ENCODE data around the gene LTK.

The LTK gene

GRCh38 chr15:41494922-41495735, 18.5 kb downstream of the LTK start:
- Histone ChIP-seq H3K4me3 (replicated peaks; ENCODE audit: low read depth, low read length) (peak overlapping the region; percentile 61), H3K27me3 (replicated peaks; ENCODE audit: control insufficient read depth, insufficient read depth, low read length) (no peaks in the 10 kb centered on the region; the same call in 1 of the 2 replicates), H3K36me3 (ENCODE audit: control insufficient read depth, insufficient read depth, low read length) (no peaks in the 10 kb centered on the region)
- no peak for TF ChIP-seq CTCF (IDR thresholded peaks at IDR 0.05; ENCODE audit: insufficient read depth, low read length, poor library complexity, severe bottlenecking)
- DNase-seq (ENCODE audit: extremely low read depth, insufficient read length), result peak; percentile 52

- H3K36me3 ChIP-seq (ENCODE audit: control insufficient read depth, insufficient read depth, low read length), result no peaks in the 10 kb centered on the region
- H3K4me3 ChIP-seq (replicated peaks; ENCODE audit: low read depth, low read length), result peak overlapping the region; percentile 61
- no peaks in the 10 kb centered on the region; the same call in 1 of the 2 replicates for H3K27me3 ChIP-seq (replicated peaks; ENCODE audit: control insufficient read depth, insufficient read depth, low read length)
- TF ChIP-seq CTCF (IDR thresholded peaks at IDR 0.05; ENCODE audit: insufficient read depth, low read length, poor library complexity, severe bottlenecking), result no peak
- peak; percentile 59 for DNase-seq (ENCODE audit: extremely low read depth, insufficient read length)
These were observed 19.3 kb downstream of the LTK start for GRCh38 chr15:41494190-41494921.

- DNase-seq (ENCODE audit: extremely low read depth, insufficient read length), result no peak
- no peaks in the 10 kb centered on the region; the same call in 1 of the 2 replicates for H3K27me3 ChIP-seq (replicated peaks; ENCODE audit: control insufficient read depth, insufficient read depth, low read length)
- no peaks in the 10 kb centered on the region for H3K36me3 ChIP-seq (ENCODE audit: control insufficient read depth, insufficient read depth, low read length)
- peak overlapping the region; percentile 61 for H3K4me3 ChIP-seq (replicated peaks; ENCODE audit: low read depth, low read length)
- no peak for TF ChIP-seq CTCF (IDR thresholded peaks at IDR 0.05; ENCODE audit: insufficient read depth, low read length, poor library complexity, severe bottlenecking)
These were observed 19.8 kb downstream of the LTK start for GRCh38 chr15:41493902-41494189.

GRCh38 chr15:41493205-41493901, 20.3 kb downstream of the LTK start, which contains the start of gene ITPKA:
TSS of gene ITPKA (plus strand) at chr15:41493874. CDS start at chr15:41493928, 54 bp downstream.
- no peak for TF ChIP-seq CTCF (IDR thresholded peaks at IDR 0.05; ENCODE audit: insufficient read depth, low read length, poor library complexity, severe bottlenecking)
- DNase-seq (ENCODE audit: extremely low read depth, insufficient read length), result peak; percentile 82
- H3K27me3 ChIP-seq (replicated peaks; ENCODE audit: control insufficient read depth, insufficient read depth, low read length), result no peaks in the 10 kb centered on the region; the same call in 1 of the 2 replicates
- peak within 1 kb of the TSS; percentile 61 for H3K4me3 ChIP-seq (replicated peaks; ENCODE audit: low read depth, low read length)
- H3K36me3 ChIP-seq (ENCODE audit: control insufficient read depth, insufficient read depth, low read length), result no peaks in the 10 kb centered on the region

- DNase-seq (ENCODE audit: extremely low read depth, insufficient read length), result no peak
These were observed 20.9 kb downstream of the LTK start for GRCh38 chr15:41492597-41493204.

More at GRCh38 chr15:41492597-41493204, 20.9 kb downstream of the LTK start:
- Histone ChIP-seq H3K4me3 (replicated peaks; ENCODE audit: low read depth, low read length) (peak overlapping the region; percentile 61), H3K36me3 (ENCODE audit: control insufficient read depth, insufficient read depth, low read length) (no peaks in the 10 kb centered on the region), H3K27me3 (replicated peaks; ENCODE audit: control insufficient read depth, insufficient read depth, low read length) (no peaks in the 10 kb centered on the region; the same call in 1 of the 2 replicates)
- TF ChIP-seq CTCF (IDR thresholded peaks at IDR 0.05; ENCODE audit: insufficient read depth, low read length, poor library complexity, severe bottlenecking), result no peak
